Lower leg skin (tissue), 3 donors: ENCODE results near the gene RPL32.
"Not testable (repeated sequence)": the region's sequence is repeated elsewhere in the genome, so short reads cannot be mapped to it uniquely, and the experiment has no call there.

ENCODE experiments used
- CTCF ChIP-seq, 3 donors: fragments of 450-650 bp; IDR thresholded peaks; one replicate each; pipeline ENCODE4 v1.5.1; 2016; ENCODE audit warnings: antibody characterized with exemption in 3 of 3, mild to moderate bottlenecking in 3 of 3, moderate library complexity in 2 of 3
- POLR2A ChIP-seq, 2 donors: fragments of 450-650 bp; IDR thresholded peaks; one replicate each; pipeline ENCODE4 v1.6.1; 2016 to 2017; ENCODE audit warnings: antibody characterized with exemption in 2 of 2, mild to moderate bottlenecking in 1 of 2, moderate library complexity in 1 of 2

- TF ChIP-seq CTCF, POLR2A (IDR thresholded peaks at IDR 0.05): not testable (repeated sequence)
These were observed 1.2 kb downstream of the RPL32 start for GRCh38 chr3:12840148-12840547.
